GM12873 (cell line): ENCODE data around the gene TMIGD1.

ENCODE experiments used
- CTCF ChIP-seq: IDR thresholded peaks from 2 replicates; pipeline ENCODE4 v1.5.1; 2012; ENCODE audit warnings: low read depth, mild to moderate bottlenecking, moderate library complexity, low read length, control low read depth; ENCODE audit not compliant: insufficient read depth; ENCODE audit errors: missing control alignments

The TMIGD1 gene

GRCh38 chr17:30345527-30346075 lies 11.7 kb upstream of the TMIGD1 start:
- TF ChIP-seq CTCF = no peak

GRCh38 chr17:30345089-30345433 lies 11.2 kb upstream of the TMIGD1 start:
- TF ChIP-seq CTCF = no peak

- TF ChIP-seq CTCF = no peak
These were observed 10.6 kb upstream of the TMIGD1 start for GRCh38 chr17:30344283-30345088.

- TF ChIP-seq CTCF = no peak
These were observed 9.9 kb upstream of the TMIGD1 start for GRCh38 chr17:30343796-30344195.

GRCh38 chr17:30341703-30342249 lies 7.9 kb upstream of the TMIGD1 start:
- TF ChIP-seq CTCF = no peak

- TF ChIP-seq CTCF = no peak
These were observed 7.0 kb upstream of the TMIGD1 start for GRCh38 chr17:30340801-30341356.

- no peak for TF ChIP-seq CTCF
These were observed 5.2 kb upstream of the TMIGD1 start for GRCh38 chr17:30339086-30339485.
